ENCODE data around the gene MACROD2.

The MACROD2 gene

DNA sequence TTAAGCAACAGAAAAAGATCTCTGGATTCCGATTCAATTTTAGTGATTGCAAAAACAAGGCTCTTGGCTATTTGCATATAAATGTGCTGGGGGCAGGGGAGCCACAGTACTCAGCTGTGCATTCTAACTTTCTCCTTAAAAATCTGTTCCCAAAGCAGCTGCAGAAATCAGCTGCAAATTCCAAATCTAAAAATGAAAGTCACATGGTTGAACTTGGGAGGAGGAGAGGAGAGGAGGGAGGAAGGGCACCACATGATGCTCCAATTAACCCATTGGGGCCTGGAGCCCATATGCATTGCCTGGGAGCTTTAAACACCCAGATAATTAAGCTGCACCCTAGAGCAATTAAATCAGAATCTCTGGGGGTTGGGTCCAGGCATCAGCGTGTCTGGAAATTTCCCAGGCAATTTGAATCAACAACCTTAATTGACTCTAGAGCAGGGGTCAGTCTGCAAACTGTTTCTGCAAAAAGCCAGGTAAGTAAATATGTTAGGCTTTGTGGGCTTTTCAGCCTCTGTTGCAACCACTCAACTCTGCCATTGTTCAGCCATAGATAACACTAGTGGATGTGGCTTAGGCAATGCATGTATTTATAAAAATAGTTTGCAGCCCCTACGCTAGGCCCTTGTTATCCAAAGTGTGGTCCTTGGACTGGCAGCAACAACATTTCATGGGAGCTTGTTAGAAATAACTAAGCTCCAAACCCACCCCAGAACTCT, 2069.8 kb downstream of the MACROD2 start:
- DNase-seq (ENCODE audit: low read depth) = no peak

DNA sequence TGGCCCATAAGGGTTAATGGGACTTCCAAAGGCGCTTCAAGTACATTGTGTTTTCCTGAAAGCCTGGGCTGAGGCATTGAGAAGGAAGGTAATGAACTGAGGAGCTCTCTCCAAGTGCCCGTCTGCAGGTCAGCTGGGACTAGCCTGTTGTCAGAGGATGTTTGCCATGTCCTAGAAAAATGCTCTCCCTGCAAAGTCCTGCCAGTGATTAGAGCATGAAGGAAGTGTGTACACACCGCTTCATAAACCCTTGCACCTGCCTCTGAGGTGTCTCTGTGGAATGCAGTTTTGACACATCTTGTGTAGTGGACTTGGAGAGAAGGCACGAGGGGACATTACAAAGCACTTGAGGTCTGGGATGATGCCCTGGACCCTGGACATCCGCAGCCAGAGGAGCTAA, 2071.3 kb downstream of the MACROD2 start:
- DNase-seq (ENCODE audit: low read depth) = no peak

DNA sequence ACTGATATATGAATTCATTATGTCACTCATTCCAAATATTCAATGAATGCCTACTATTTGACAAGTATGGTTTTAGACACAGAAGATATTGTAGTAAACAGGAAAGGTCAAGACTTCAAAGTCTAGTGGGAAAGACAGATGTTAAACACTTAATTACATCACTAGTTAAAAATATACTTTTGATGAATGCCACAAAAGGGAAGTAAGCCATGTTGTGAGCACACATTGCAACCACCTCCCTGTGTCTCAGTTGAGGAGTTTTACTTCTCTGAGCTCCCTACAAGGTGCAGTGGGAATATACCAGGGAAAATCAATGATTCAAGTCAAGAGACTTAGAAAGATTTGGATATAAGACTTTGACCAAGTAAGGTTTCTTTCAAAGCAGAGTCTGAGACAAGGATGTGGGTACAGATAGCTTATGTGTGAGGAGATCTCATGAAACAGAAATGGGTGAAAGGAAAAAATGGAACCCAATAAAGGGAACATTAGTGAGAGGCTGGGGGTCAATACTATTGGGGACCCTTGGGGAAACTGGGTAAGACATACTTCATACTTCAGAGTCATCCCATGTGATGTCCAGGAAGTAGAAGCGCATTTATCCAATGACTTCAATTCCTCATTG, 2074.2 kb downstream of the MACROD2 start:
- no peak for DNase-seq (ENCODE audit: low read depth)

DNA sequence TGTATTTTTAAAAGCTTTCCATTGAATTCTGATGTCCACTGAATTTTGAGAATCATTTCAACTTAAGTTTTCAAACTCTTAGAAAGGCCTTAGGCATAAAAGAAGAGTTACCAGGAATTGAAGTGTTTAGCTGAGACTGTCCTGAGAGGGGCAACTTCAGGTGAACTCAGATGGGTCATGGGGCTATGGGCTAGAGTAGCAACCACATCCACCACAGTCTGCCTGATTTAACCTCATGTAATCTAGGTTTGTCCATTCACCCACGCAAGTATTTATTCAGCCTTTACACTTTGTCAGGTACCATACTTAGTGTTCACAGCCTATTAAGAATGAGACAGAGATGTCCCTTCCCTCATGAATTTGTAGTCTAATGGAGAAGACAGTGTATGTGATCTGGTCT, 2076.9 kb downstream of the MACROD2 start:
- DNase-seq (ENCODE audit: low read depth) = no peak

DNA sequence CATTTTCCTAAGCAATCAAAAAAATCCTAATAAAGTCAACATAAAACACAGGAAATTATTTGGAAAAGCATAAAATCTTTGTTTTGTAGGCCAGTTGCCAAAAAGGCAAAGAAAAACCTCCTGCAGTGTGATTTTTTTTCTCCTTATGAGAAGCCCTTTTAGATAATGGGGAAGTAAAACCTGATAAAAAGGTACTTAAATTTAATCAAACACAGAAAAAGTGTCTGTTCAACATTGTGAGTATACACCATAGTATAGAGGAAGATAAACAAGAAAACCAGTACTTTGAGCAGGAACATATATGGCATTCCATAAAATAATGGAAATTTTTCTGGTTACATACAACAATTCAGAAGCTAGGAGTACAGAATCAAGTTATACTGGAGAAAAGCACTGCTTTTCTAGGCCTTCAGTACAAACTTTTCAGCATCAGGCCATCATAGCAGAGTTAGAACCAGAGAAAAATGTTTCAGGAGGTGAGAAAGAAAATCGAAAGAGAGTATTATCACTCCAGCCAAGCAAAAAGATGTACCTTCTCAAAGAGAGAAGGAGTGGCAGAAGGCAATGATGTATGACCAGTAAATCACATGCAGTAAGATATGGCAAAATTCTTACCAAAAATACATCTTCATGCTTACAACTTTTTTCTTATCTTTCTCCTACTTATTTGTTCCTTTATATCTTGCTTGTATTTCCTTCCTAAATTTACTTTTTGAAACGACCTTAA, 2083.0 kb downstream of the MACROD2 start:
- DNase-seq (ENCODE audit: low read depth) = no peak

DNA sequence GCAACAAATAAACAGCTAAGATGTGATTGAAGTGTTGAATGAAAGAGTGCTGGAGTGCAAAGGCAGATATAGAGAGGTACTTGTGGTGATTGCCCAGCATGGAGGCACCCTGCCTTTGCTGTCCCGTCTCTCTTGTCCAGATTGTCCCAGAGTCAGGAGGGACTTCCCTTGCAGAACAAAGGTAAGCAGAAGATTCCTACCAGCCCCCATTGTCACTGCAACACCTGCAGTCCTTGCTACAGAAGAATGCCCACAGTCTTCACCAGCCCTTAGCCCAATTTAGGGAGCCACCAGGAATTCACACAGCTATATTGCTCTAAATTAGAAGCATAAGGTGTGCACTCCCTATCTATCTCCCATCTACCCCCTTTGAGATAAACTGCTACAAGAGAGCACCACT, 2086.1 kb downstream of the MACROD2 start:
- DNase-seq (ENCODE audit: low read depth) = no peak

DNA sequence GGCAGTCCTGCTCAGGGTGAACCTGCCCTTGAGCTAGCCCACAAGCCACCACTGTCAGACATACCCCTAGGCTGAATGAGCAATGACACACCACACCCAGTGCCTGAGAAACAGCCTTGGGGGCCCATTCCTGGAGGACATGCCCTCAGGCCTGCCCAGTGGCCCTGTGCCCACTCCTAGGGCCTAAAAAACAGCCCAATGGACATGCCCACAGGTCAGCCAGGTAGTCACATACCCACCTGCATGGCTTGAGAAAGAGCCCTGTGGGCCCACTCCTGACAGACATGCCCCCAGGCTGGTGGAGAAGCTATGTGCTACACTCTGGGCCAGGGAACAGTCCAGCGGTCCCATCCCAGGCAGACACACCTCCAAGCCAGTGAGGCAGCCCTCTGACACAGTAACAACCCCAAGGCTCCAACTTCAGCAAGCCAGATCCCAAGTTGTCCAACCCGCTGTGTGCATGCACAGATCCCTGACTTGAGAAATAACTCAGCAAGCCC, 2086.8 kb downstream of the MACROD2 start:
- DNase-seq (ENCODE audit: low read depth) = no peak

DNA sequence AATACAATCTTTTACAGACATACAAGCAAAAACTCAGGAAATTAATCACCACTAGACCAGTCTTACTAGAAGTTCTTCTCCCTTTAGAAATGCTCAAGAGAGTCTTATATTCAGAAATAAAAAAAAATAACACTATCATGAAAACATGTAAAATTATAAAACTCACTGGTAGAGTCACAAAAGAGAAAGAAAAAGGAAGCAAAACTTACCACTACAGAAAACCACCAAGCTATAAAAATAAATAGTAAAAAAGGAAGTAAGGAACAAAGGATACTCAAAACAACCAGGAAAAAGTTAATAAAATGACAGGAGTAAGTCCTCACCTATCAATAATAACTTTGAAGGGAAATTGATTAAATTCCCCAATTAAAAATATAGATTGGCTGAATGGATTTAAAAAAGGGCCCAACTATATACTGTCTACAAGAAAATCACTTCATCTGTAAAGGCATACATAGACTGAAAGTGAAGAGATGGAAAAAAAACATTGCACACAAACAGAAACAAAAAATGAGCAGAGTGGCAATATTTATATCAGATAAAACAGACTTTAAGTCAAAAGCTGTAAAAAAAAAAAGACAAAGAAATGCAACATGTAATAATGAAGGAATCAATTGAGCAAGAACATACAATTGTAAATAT, 2088.4 kb downstream of the MACROD2 start:
- DNase-seq (ENCODE audit: low read depth) = no peak

DNA sequence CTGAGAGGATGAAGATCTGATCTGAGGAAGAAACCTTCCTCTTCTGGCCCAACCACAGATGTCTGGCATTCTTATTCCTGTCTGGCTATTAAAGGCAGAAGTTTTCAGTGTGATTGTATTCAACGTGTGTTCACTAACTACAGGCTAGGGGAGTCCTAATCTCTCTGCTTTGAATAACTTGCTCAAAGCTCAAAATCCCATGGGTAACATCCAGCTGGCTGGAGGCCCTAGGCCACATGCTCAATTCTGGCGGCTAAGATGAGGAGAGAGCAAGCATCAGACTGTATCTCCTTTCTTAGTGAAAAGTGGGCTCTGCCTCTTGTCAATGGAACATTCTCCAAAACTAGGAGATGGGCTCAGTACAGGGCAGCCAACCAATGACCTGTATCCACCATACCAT, 2099.9 kb downstream of the MACROD2 start:
- no peak for DNase-seq (ENCODE audit: low read depth)

DNA sequence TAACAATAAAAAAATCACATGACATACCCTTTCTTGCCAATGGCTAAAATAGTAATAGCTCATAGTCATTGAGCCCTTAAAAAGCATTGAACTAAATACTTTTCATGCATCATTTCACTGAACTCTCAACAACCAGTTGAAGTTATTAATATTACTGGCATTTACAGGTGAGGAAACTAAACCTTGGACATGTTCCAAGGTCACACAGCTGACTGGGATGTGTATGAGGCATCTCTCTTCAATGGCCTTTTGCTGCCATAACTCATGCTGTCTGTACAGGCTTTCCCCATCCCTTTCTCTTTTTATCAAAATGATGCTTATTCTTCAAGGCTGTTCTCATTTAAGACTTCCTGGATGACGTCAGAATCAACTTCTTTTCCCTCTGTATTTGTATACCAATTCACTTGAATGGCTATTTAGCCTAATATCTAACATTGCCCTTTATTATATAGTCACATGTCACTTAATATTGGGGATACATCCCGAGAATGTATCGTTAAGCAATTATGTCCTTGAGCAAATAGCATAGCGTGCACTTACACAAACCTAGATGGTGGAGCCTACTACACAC, 2101.5 kb downstream of the MACROD2 start:
- DNase-seq (ENCODE audit: low read depth) = no peak

DNA sequence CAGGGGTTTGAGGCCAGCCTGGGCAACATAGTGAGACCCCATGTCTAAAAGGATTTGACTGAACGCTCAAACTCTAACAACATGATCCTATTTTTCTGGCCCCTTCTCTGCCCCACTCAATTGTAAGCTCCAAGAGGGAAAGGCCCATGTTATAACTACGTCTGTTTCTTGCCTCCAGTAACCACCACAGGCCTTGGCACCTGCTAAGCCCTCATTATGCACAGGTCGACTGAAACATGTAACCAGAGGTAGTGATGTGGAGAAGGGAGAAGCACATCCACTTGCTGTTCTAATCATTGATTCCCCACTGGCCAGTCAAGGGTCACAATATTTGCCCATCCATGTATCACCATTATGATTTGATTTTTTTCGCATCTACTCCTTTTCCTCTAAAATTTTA, 2102.5 kb downstream of the MACROD2 start:
- no peak for DNase-seq (ENCODE audit: low read depth)

DNA sequence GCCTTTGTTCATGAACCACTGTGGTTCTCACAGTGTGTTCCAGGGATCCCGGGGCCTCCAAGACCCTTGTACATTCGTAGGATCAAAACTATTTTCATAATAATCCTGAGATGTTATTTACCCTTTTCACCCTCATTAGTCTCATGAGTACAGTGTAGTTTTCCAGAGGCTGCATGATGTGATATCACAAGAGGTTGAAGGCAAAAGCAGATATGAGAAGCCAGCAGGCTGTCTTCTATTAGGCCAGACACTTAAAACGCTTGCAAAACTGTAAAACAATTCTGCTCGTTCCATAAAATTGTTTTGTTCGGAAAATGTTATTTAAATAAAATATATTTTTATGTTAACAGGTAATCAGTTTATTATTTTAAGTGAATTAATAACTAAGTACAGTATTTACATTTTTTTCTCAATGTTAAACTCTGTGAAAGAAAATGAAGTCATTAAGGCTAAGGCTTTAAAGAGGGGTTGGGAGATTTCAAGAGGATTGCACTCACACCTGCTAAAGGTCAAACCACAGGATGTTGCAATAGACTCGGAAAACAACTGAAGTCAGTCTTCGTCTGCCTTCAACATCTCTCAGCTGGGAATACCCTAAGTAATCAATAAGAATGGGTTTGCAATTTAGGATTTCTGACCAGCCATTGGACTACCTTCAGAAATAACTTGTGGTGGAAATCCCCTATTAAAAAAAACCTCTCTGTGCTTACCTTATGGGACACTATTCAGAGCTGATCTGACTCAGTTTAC, 2103.7 kb downstream of the MACROD2 start:
- DNase-seq (ENCODE audit: low read depth) = no peak

DNA sequence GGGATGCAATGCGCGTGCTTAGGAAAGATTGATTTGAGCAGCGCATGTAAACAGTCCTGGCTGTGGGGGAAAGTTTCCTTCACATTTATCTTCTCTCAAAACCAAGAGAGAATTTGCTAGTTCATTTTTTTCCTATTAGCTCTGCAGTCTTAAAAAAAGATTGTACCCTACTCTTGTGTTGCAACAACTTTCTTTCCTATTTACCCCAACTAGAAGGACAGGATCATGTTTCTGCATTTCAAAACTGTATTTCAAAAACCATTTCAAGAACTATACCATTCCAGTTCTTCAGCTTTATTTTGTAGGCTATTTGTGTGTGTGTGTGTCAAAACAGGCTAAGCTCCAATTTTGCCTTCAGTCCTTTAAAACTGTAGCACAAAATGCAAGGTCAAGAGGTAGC, 2104.8 kb downstream of the MACROD2 start:
- no peak for DNase-seq (ENCODE audit: low read depth)

DNA sequence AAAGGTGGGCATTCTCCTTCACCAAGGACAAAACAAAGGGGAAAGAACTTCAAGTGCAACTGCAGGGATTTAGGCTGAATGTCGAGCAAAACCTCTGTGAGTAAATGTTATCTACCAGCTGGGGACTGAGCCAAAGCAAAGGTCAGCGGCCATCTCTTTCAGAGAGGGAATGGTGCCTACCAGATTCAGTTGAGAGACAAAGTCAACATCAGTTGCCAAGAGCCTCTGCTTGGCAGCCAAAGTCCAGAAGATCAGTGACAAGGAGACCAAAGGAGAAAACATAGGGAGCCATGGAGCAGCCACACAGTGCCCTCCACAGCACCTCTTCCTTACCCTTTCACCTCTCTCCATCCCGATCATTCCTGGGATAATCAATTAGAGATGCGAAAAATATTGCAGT, 2105.5 kb downstream of the MACROD2 start:
- no peak for DNase-seq (ENCODE audit: low read depth)

All from non-pigmented ciliary epithelial cell (primary cell).